PC-3 (cell line): ENCODE results near the gene BTBD7. TPM values are rescaled to one million over a fixed set of nuclear protein-coding genes. Genes with fewer than 3 reads are reported as not detected.

ENCODE experiments used
- ATAC-seq: fragments of 200-7000 bp; cut with Tn5 transposase; 2 replicates; pipeline ENCODE4 v1.9.1; 2020; ENCODE audit warnings: mild to moderate bottlenecking, moderate library complexity
- BruUV-seq: library from RNA; stranded (reverse); fragments of 400-500 nt; replicated peaks from 2 replicates; lab custom pipeline; 2021; lab: Mats Ljungman, UMichigan
- CTCF ChIA-PET: fragments of 300-600 bp; sonication (Branson Sonifier 250); formaldehyde crosslinking; loops from one replicate; lab custom pipeline; 2022; ENCODE audit warnings: antibody characterized with exemption; lab: Charles Lee
- POLR2A ChIA-PET: fragments of 300-600 bp; sonication (Branson Sonifier 250); formaldehyde crosslinking; loops from one replicate; lab custom pipeline; 2022; ENCODE audit warnings: antibody characterized with exemption; ENCODE audit not compliant: unreplicated experiment; lab: Charles Lee
- DNase-seq: peaks from one replicate; pipeline ENCODE4 v3.0.0-alpha.2; 2015
- H2AFZ ChIP-seq: fragments of 300-600 bp; sonication (generic); 2 replicates; pipeline ENCODE4 v1.6.0; 2016; ENCODE audit warnings: antibody characterized with exemption, low read length
- H3F3A ChIP-seq: fragments of 300-600 bp; sonication (generic); one replicate; pipeline ENCODE4 v1.6.0; 2017; ENCODE audit warnings: antibody characterized with exemption, low read length, control low read depth, mild to moderate bottlenecking; ENCODE audit not compliant: unreplicated experiment
- H3K27ac ChIP-seq: fragments of 300-600 bp; sonication (generic); 2 replicates; pipeline ENCODE4 v1.5.1; 2016; ENCODE audit warnings: mild to moderate bottlenecking, low read length
- H3K27me3 ChIP-seq: fragments of 300-600 bp; sonication (generic); 2 replicates; pipeline ENCODE4 v1.6.1; 2016; ENCODE audit warnings: low read length, mixed read lengths
- H3K36me3 ChIP-seq: fragments of 300-600 bp; sonication (generic); 2 replicates; pipeline ENCODE4 v1.6.1; 2016; ENCODE audit warnings: low read depth, mixed run types, low read length, mixed read lengths
- H3K4me1 ChIP-seq: fragments of 300-600 bp; sonication (generic); 2 replicates; pipeline ENCODE4 v1.5.1; 2016; ENCODE audit warnings: low read length; ENCODE audit not compliant: insufficient read depth
- H3K4me2 ChIP-seq: fragments of 300-600 bp; sonication (generic); 2 replicates; pipeline ENCODE4 v1.6.0; 2016; ENCODE audit warnings: low read length
- H3K4me3 ChIP-seq: fragments of 300-600 bp; sonication (generic); 2 replicates; pipeline ENCODE4 v1.5.1; 2016; ENCODE audit warnings: mild to moderate bottlenecking, low read length, mixed read lengths
- H3K79me2 ChIP-seq: fragments of 300-600 bp; sonication (generic); 2 replicates; pipeline ENCODE4 v1.6.1; 2017; ENCODE audit warnings: low read length, mixed read lengths
- H3K9ac ChIP-seq: fragments of 300-600 bp; sonication (generic); 2 replicates; pipeline ENCODE4 v1.6.0; 2016; ENCODE audit warnings: mild to moderate bottlenecking, low read length
- H3K9me2 ChIP-seq: fragments of 300-600 bp; sonication (generic); replicated peaks from 2 replicates; pipeline ENCODE4 v1.6.1; 2016; ENCODE audit warnings: mixed run types, low read length, mixed read lengths
- H3K9me3 ChIP-seq: fragments of 300-600 bp; sonication (generic); 2 replicates; pipeline ENCODE4 v1.6.1; 2016; ENCODE audit warnings: low read length, mixed read lengths
- H4K20me1 ChIP-seq: fragments of 300-600 bp; sonication (generic); 2 replicates; pipeline ENCODE4 v1.6.1; 2016; ENCODE audit warnings: low read length, mixed read lengths
- CTCF ChIP-seq: fragments of 300-600 bp; sonication (generic); conservative IDR thresholded peaks from 2 replicates; pipeline ENCODE4 v1.5.1; 2017; ENCODE audit warnings: antibody characterized with exemption, low read depth, mild to moderate bottlenecking, low read length
- EZH2 ChIP-seq: fragments of 300-600 bp; sonication (generic); IDR thresholded peaks from one replicate; pipeline ENCODE4 v1.6.1; 2017; ENCODE audit warnings: antibody characterized with exemption, mild to moderate bottlenecking, low read length; ENCODE audit not compliant: unreplicated experiment
- EZH2phosphoT487 ChIP-seq: fragments of 300-600 bp; sonication (generic); IDR thresholded peaks from 2 replicates; pipeline ENCODE4 v1.6.1; 2018; ENCODE audit warnings: mild to moderate bottlenecking, antibody characterized with exemption, low read length, borderline replicate concordance
- intact Hi-C: fragments of 100-400 bp; cut with micrococcal nuclease; formaldehyde crosslinking; loops from 2 replicates; pipeline ENCODE4 v1.9.0; 2023
- total RNA-seq: library from RNA; depleted of rRNA; stranded (reverse); fragments of >200 nt; gene quantifications from 2 replicates; pipeline ENCODE4 v1.2.3, GENCODE V29; 2014

Gene BTBD7
- total RNA-seq, 1 experiment from 2014 or later: 23.2 TPM

GRCh38 chr14:93343266-93343665 lies 10.4 kb upstream of the BTBD7 start:
- intact Hi-C loops: no loop called here
- Histone ChIP-seq H3K4me1 (no peaks in the 10 kb centered on the region), H3F3A (no peaks in the 10 kb centered on the region), H3K9me2 (no peaks in the 10 kb centered on the region), H3K9me3 (no peaks in the 10 kb centered on the region), H3K4me3 (no peak overlapping the region), H3K27me3 (no peaks in the 10 kb centered on the region), H2AFZ (no peak overlapping the region), H3K27ac (no peak overlapping the region), H3K79me2 (no peaks in the 10 kb centered on the region), H3K4me2 (no peak overlapping the region), H4K20me1 (no peaks in the 10 kb centered on the region), H3K9ac (no peak overlapping the region), H3K36me3 (no peaks in the 10 kb centered on the region)
- ChIA-PET CTCF (no interaction called here), POLR2A (no interaction called here)
- no TSS peak for BruUV-seq
- DNase-seq (no peak), ATAC-seq (no peak)
- TF ChIP-seq EZH2 (no peak), EZH2phosphoT487 (no peak), CTCF (no peak)

GRCh38 chr14:93337884-93338283 lies 5.0 kb upstream of the BTBD7 start:
- H3K9me2 ChIP-seq: no peaks in the 10 kb centered on the region
- no TSS peak for BruUV-seq
- H3F3A ChIP-seq: no peaks in the 10 kb centered on the region
- peaks cover 14% of the 10 kb centered on the region for H3K4me1 ChIP-seq
- H3K9ac ChIP-seq: no peak overlapping the region
- TF ChIP-seq EZH2 (no peak), CTCF (no peak), EZH2phosphoT487 (no peak)
- peaks cover 11% of the 10 kb centered on the region for H3K79me2 ChIP-seq
- no peak overlapping the region for H3K27ac ChIP-seq
- no peak for ATAC-seq
- H3K9me3 ChIP-seq: no peaks in the 10 kb centered on the region
- H3K27me3 ChIP-seq: no peaks in the 10 kb centered on the region
- intact Hi-C loops: no loop called here
- DNase-seq: no peak
- H3K4me3 ChIP-seq: no peak overlapping the region
- ChIA-PET POLR2A (no interaction called here), CTCF (no interaction called here)
- H3K36me3 ChIP-seq: no peaks in the 10 kb centered on the region
- H2AFZ ChIP-seq: no peak overlapping the region
- H3K4me2 ChIP-seq: no peak overlapping the region
- no peaks in the 10 kb centered on the region for H4K20me1 ChIP-seq

- ChIA-PET POLR2A (no interaction called here), CTCF (no interaction called here)
- no peak for DNase-seq
Measured at GRCh38 chr14:93337143-93337753, 4.4 kb upstream of the BTBD7 start.

More at GRCh38 chr14:93337143-93337753, 4.4 kb upstream of the BTBD7 start:
- BruUV-seq: no TSS peak
- no peaks in the 10 kb centered on the region for H3K36me3 ChIP-seq
- no peaks in the 10 kb centered on the region for H4K20me1 ChIP-seq
- H3K79me2 ChIP-seq: peaks cover 17% of the 10 kb centered on the region
- no peak overlapping the region for H3K27ac ChIP-seq
- no peak overlapping the region for H2AFZ ChIP-seq
- TF ChIP-seq EZH2phosphoT487: no peak
- TF ChIP-seq CTCF: no peak
- TF ChIP-seq EZH2: no peak
- H3K4me1 ChIP-seq: peaks cover 14% of the 10 kb centered on the region
- no peaks in the 10 kb centered on the region for H3K27me3 ChIP-seq
- no peak overlapping the region for H3K4me2 ChIP-seq
- no peaks in the 10 kb centered on the region for H3K9me3 ChIP-seq
- no peak overlapping the region for H3K4me3 ChIP-seq
- ATAC-seq: no peak
- no peaks in the 10 kb centered on the region for H3F3A ChIP-seq
- intact Hi-C loops: no loop called here
- no peak overlapping the region for H3K9ac ChIP-seq
- no peaks in the 10 kb centered on the region for H3K9me2 ChIP-seq
